GM18519 (cell line): ENCODE measurements around the gene DNAJC30.

Source experiments
- ATAC-seq: cut with Tn5 transposase; IDR thresholded peaks from one replicate; pipeline ENCODE4 v1.9.1; 2021; ENCODE audit warnings: mild to moderate bottlenecking, moderate library complexity; ENCODE audit not compliant: unreplicated experiment, low FRiP score

Gene DNAJC30

GRCh38 chr7:73708961-73709549 lies 25.8 kb upstream of the DNAJC30 start:
- ATAC-seq = no peak

DNA sequence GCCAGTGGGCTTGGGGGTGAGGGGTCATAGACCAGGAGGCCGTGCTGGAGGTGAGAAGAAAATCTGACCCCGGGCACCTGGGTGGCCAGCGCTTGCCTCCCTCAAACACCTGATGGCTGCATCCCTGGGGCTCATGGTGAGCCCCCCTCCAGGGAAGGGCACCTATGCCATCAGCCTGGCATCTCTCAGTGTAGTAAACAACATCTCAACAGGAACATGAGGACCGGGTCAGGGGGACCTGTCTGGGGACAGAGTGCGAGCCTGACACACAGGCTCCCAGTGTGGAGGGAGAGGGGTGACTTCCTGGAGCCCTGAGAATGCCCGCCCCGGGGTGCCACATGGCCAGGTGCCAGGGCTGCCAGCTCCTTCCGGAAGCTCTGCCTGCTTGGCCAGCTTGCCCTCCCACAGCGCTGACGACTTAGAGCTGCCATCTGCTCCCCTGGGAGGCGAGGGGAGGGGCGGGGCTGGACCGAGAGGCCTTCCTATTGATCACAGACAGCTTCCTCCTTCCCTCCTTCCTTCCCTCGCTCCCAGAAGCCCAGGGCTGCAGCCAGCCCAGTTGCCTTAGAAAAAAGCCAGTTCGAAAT lies 23.9 kb upstream of the DNAJC30 start:
- no peak for ATAC-seq

- ATAC-seq = no peak
Measured at GRCh38 chr7:73706126-73707044, 23.1 kb upstream of the DNAJC30 start.

GRCh38 chr7:73705551-73705920 lies 22.3 kb upstream of the DNAJC30 start:
- no peak for ATAC-seq

GRCh38 chr7:73704640-73705550 lies 21.6 kb upstream of the DNAJC30 start:
- no peak for ATAC-seq

- ATAC-seq = no peak
Measured at GRCh38 chr7:73703757-73704639, 20.7 kb upstream of the DNAJC30 start.

GRCh38 chr7:73703225-73703624 lies 20.0 kb upstream of the DNAJC30 start:
- no peak for ATAC-seq

DNA sequence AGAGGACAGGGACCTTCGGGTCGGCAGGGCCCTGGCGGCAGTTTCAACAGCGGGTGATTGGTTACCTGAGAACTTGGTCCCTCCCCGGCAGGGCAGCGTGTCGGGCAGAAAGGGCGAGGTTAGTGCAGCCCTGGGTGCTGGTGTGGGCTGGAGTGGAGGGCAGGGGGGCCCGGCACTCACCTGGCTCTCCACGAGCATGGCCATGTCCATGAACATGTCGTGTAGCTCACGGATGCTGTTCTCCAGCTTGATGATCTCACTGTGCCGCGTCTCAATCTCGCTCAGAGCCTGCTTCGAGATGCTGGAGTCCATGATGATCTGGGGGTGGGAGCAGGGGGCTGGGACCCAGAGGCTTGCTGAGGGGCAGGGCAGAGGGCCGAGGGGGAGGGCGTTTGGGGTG lies 19.4 kb upstream of the DNAJC30 start:
- no peak for ATAC-seq

DNA sequence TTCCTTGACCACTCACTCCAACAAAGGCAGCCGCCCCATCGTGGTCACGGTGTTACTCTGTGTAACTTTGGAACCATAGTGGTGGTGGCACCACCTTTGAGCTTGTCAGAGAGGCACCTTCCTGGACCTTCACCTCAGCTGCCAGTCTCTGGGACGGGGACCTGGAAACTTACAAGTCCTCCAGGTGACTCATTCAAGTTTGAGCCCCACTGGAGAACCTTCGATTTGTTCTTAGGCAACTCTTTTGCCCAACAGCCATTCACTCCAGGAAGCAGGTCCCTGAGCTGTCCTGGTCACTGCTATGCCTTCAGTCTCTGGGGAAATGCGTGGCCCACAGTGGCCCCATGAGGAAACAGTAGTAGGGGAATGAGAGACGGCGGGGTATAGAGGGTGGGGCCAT lies 19.0 kb upstream of the DNAJC30 start:
- ATAC-seq = no peak

- no peak for ATAC-seq
Measured at GRCh38 chr7:73701357-73701995, 18.2 kb upstream of the DNAJC30 start.

GRCh38 chr7:73700581-73701134 lies 17.4 kb upstream of the DNAJC30 start:
- no peak for ATAC-seq

GRCh38 chr7:73700069-73700423 lies 16.8 kb upstream of the DNAJC30 start:
- ATAC-seq = no peak

DNA sequence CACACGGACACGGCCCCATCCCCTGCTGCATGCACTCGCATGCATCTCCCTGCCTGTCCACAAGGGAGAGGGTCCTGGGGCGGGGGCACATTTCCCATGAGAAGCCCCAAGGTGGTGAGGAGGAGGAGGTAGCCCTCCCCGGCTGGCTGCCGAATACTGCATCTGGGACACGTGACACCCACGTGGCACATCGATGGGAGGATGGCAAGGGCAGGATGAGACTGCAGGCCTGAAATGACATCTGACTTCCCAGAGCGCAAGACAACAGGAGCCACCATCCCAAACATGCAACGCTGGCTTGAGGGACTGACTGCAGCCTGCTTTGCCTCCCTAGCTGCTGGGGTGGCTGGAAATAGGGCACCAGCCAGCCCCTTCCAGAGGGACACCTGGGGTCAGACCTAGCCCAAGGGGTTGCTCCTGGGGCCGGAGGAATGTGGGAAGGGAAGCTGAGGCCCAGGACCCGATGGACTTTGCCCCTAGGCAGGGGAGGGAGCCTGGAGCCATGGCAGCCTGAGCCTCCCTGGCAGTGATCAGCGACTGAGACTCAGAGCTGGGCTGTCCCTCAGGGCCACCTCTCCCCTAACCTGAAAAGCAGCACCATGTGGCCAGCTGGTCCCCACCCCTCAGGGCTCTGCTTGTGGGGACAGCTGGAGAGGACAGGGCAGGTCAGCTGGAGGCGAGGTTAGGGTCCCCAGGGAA lies 16.3 kb upstream of the DNAJC30 start:
- no peak for ATAC-seq

- ATAC-seq = no peak
Measured at GRCh38 chr7:73698410-73698809, 15.2 kb upstream of the DNAJC30 start.

DNA sequence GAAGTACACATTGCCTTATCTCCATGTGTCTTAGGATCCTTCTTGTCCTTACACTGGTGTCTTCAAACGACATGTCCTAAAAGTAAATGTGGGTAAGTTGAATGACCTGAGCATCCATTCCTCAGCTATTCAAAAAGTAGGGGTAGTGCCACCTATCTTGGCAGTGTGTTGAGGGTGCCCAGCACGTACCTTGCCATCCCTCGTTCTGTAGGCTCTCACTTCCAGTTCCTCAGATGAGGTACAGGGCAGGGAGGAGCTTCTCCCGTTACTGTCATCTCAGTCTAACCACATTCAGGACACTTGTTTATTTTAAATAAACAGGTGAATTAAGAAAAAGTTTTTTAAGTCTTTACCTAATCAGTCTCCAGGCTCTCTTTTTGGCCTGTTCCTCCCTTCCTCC lies 13.1 kb upstream of the DNAJC30 start:
- ATAC-seq = no peak

- no peak for ATAC-seq
Measured at GRCh38 chr7:73690646-73691045, 7.4 kb upstream of the DNAJC30 start.

DNA sequence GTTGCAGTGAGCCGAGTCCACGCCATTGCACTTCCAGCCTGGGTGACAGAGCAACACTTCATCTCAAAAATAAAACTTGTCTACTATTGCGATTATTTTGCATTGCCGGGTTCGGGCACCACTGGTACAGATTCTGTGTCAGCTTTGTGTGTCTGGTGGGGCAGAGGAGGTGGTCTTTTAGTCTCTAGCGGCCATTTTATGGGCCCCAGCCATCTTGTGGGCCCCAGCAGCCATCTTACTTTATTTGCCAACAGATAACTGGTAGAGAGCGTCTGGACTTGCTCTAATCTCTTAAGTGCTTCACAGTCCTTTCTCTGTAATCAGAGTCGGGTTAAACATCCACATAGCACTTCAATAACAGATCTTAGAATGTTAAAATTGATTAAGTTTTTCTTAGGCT lies 5.0 kb upstream of the DNAJC30 start:
- ATAC-seq = no peak

- ATAC-seq = no peak
Measured at GRCh38 chr7:73685311-73685710, 2.1 kb upstream of the DNAJC30 start.
